Natural killer cell treated with Interleukin-12 subunit alpha and Interleukin-12 subunit beta and Interleukin-15 and Interleukin-18, amount 100 ng/mL, for 72 hours (primary cell): ENCODE results near the gene ASTN1. TPM values are rescaled to one million over a fixed set of nuclear protein-coding genes. Genes with fewer than 3 reads are reported as not detected.

ENCODE experiments used
- ATAC-seq, 2 donors: fragments of 150-1000 bp; cut with Tn5 transposase in 1 of 2; sonication (Bioruptor Pico), chemical (Tn5 transposase) in 1 of 2; 2 replicates each; pipeline ENCODE4 v1.10.0; 2021
- DNase-seq: peaks from one replicate; pipeline ENCODE4 v3.0.0; 2022; ENCODE audit warnings: low spot score
- H3K27ac Mint-ChIP-seq, 2 donors: 1 replicate in 1 of 2; 2 replicates in 1 of 2; pipeline ENCODE4 v1.8.0; 2022; ENCODE audit warnings: mixed read lengths in 2 of 2, mild to moderate bottlenecking in 1 of 2, moderate library complexity in 1 of 2
- H3K27me3 Mint-ChIP-seq, 2 donors: 1 replicate in 1 of 2; 2 replicates in 1 of 2; pipeline ENCODE4 v1.8.0; 2022; ENCODE audit warnings: mixed read lengths in 2 of 2
- H3K36me3 Mint-ChIP-seq: one replicate; pipeline ENCODE4 v1.8.0; 2022; ENCODE audit warnings: mixed read lengths
- H3K4me1 Mint-ChIP-seq, 2 donors: 1 replicate in 1 of 2; 2 replicates in 1 of 2; pipeline ENCODE4 v1.8.0; 2022; ENCODE audit warnings: low read depth in 2 of 2, mixed read lengths in 2 of 2, mild to moderate bottlenecking in 1 of 2
- H3K4me3 Mint-ChIP-seq: one replicate; pipeline ENCODE4 v1.8.0; 2022; ENCODE audit warnings: mixed read lengths
- H3K9me3 Mint-ChIP-seq: 2 replicates; pipeline ENCODE4 v1.8.0; 2022; ENCODE audit warnings: mixed read lengths
- total RNA-seq, 2 donors: library from RNA; stranded (reverse); gene quantifications; one replicate each; pipeline ENCODE4 v1.2.3, GENCODE V29; 2022

The ASTN1 gene
- total RNA-seq, 2 donors from 2014 or later, result not detected

- ATAC-seq (no peak), DNase-seq (no peak)
- Mint-ChIP-seq H3K27ac (no peak overlapping the region), H3K27me3 (no peaks in the 10 kb centered on the region), H3K9me3 (peaks cover 4% of the 10 kb centered on the region), H3K4me1 (no peaks in the 10 kb centered on the region), H3K4me3 (no peak overlapping the region), H3K36me3 (no peaks in the 10 kb centered on the region)
Measured at GRCh38 chr1:177020851-177021589, 143.5 kb downstream of the ASTN1 start.

GRCh38 chr1:177017287-177017852 is 147.1 kb downstream of the ASTN1 start:
- Mint-ChIP-seq H3K4me3 (no peak overlapping the region), H3K36me3 (no peaks in the 10 kb centered on the region), H3K4me1 (no peaks in the 10 kb centered on the region), H3K9me3 (peaks cover 9% of the 10 kb centered on the region), H3K27me3 (no peaks in the 10 kb centered on the region), H3K27ac (no peak overlapping the region)
- ATAC-seq (no peak), DNase-seq (no peak)

GRCh38 chr1:177014325-177014724 is 150.2 kb downstream of the ASTN1 start:
- Mint-ChIP-seq H3K4me1 (no peaks in the 10 kb centered on the region), H3K27me3 (no peaks in the 10 kb centered on the region), H3K4me3 (no peak overlapping the region), H3K36me3 (no peaks in the 10 kb centered on the region), H3K9me3 (peaks cover 9% of the 10 kb centered on the region), H3K27ac (no peak overlapping the region)
- no peak for ATAC-seq
- no peak for DNase-seq

- ATAC-seq (no peak), DNase-seq (no peak)
Measured at GRCh38 chr1:177012342-177012925, 152.1 kb downstream of the ASTN1 start.

GRCh38 chr1:177011508-177011907 is 153.0 kb downstream of the ASTN1 start:
- H3K27me3 Mint-ChIP-seq, result no peaks in the 10 kb centered on the region
- H3K27ac Mint-ChIP-seq, result no peak overlapping the region
- ATAC-seq (no peak), DNase-seq (no peak)
- H3K4me1 Mint-ChIP-seq, result no peaks in the 10 kb centered on the region
- peaks cover 5% of the 10 kb centered on the region for H3K9me3 Mint-ChIP-seq
- H3K4me3 Mint-ChIP-seq, result no peak overlapping the region
- H3K36me3 Mint-ChIP-seq, result no peaks in the 10 kb centered on the region

More at GRCh38 chr1:177012342-177012925, 152.1 kb downstream of the ASTN1 start:
- no peaks in the 10 kb centered on the region for H3K4me1 Mint-ChIP-seq
- H3K36me3 Mint-ChIP-seq, result no peaks in the 10 kb centered on the region
- peaks cover 5% of the 10 kb centered on the region for H3K9me3 Mint-ChIP-seq
- no peaks in the 10 kb centered on the region for H3K27me3 Mint-ChIP-seq
- H3K27ac Mint-ChIP-seq, result no peak overlapping the region
- no peak overlapping the region for H3K4me3 Mint-ChIP-seq

GRCh38 chr1:177010211-177010825 is 154.2 kb downstream of the ASTN1 start:
- ATAC-seq (no peak), DNase-seq (no peak)
- H3K4me1 Mint-ChIP-seq, result no peaks in the 10 kb centered on the region
- H3K4me3 Mint-ChIP-seq, result no peak overlapping the region
- H3K27me3 Mint-ChIP-seq, result no peaks in the 10 kb centered on the region
- H3K9me3 Mint-ChIP-seq, result peaks cover 5% of the 10 kb centered on the region
- no peaks in the 10 kb centered on the region for H3K36me3 Mint-ChIP-seq
- H3K27ac Mint-ChIP-seq, result no peak overlapping the region

- H3K27ac Mint-ChIP-seq, result no peak overlapping the region
- no peaks in the 10 kb centered on the region for H3K4me1 Mint-ChIP-seq
- H3K36me3 Mint-ChIP-seq, result no peaks in the 10 kb centered on the region
- no peak for DNase-seq
- H3K9me3 Mint-ChIP-seq, result peaks cover 9% of the 10 kb centered on the region
- no peaks in the 10 kb centered on the region for H3K27me3 Mint-ChIP-seq
- no peak overlapping the region for H3K4me3 Mint-ChIP-seq
- no peak for ATAC-seq
Measured at GRCh38 chr1:177008653-177009052, 155.9 kb downstream of the ASTN1 start.

- no peak for DNase-seq
- Mint-ChIP-seq H3K27me3 (no peaks in the 10 kb centered on the region), H3K36me3 (no peaks in the 10 kb centered on the region), H3K27ac (no peak overlapping the region), H3K4me1 (no peaks in the 10 kb centered on the region), H3K4me3 (no peak overlapping the region), H3K9me3 (peaks cover 7% of the 10 kb centered on the region)
- ATAC-seq, result no peak
Measured at GRCh38 chr1:177007437-177008161, 156.9 kb downstream of the ASTN1 start.

- Mint-ChIP-seq H3K27ac (no peak overlapping the region), H3K36me3 (no peaks in the 10 kb centered on the region), H3K27me3 (no peaks in the 10 kb centered on the region), H3K4me1 (no peaks in the 10 kb centered on the region), H3K9me3 (peaks cover 7% of the 10 kb centered on the region), H3K4me3 (no peak overlapping the region)
- ATAC-seq (no peak), DNase-seq (no peak)
Measured at GRCh38 chr1:177002891-177003290, 161.6 kb downstream of the ASTN1 start.

- no peaks in the 10 kb centered on the region for H3K36me3 Mint-ChIP-seq
- ATAC-seq (no peak), DNase-seq (no peak)
- H3K4me3 Mint-ChIP-seq, result no peak overlapping the region
- H3K27ac Mint-ChIP-seq, result no peak overlapping the region
- H3K27me3 Mint-ChIP-seq, result no peaks in the 10 kb centered on the region
- no peaks in the 10 kb centered on the region for H3K4me1 Mint-ChIP-seq
- H3K9me3 Mint-ChIP-seq, result peaks cover 11% of the 10 kb centered on the region
Measured at GRCh38 chr1:177001556-177001955, 163.0 kb downstream of the ASTN1 start.

GRCh38 chr1:176998183-176998795 is 166.2 kb downstream of the ASTN1 start:
- ATAC-seq, result no peak
- Mint-ChIP-seq H3K9me3 (peaks cover 15% of the 10 kb centered on the region), H3K27me3 (no peaks in the 10 kb centered on the region), H3K27ac (no peak overlapping the region), H3K4me3 (no peak overlapping the region), H3K4me1 (no peaks in the 10 kb centered on the region), H3K36me3 (no peaks in the 10 kb centered on the region)
- DNase-seq, result no peak

GRCh38 chr1:176996456-176997090 is 167.9 kb downstream of the ASTN1 start:
- peaks cover 11% of the 10 kb centered on the region for H3K9me3 Mint-ChIP-seq
- DNase-seq, result no peak
- H3K36me3 Mint-ChIP-seq, result no peaks in the 10 kb centered on the region
- no peaks in the 10 kb centered on the region for H3K27me3 Mint-ChIP-seq
- H3K4me3 Mint-ChIP-seq, result no peak overlapping the region
- ATAC-seq, result no peak
- H3K27ac Mint-ChIP-seq, result no peak overlapping the region
- H3K4me1 Mint-ChIP-seq, result no peaks in the 10 kb centered on the region
